Germinal center (tissue), 1 donor: ENCODE results near the gene CRHBP.
"Not testable (repeated sequence)": the region's sequence is repeated elsewhere in the genome, so short reads cannot be mapped to it uniquely, and the experiment has no call there.

Experiments used
- DNase-seq: peaks from one replicate; pipeline ENCODE4 v3.0.0; 2012; ENCODE audit warnings: mixed read lengths, low spot score

Gene CRHBP, protein sequence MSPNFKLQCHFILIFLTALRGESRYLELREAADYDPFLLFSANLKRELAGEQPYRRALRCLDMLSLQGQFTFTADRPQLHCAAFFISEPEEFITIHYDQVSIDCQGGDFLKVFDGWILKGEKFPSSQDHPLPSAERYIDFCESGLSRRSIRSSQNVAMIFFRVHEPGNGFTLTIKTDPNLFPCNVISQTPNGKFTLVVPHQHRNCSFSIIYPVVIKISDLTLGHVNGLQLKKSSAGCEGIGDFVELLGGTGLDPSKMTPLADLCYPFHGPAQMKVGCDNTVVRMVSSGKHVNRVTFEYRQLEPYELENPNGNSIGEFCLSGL

DNA sequence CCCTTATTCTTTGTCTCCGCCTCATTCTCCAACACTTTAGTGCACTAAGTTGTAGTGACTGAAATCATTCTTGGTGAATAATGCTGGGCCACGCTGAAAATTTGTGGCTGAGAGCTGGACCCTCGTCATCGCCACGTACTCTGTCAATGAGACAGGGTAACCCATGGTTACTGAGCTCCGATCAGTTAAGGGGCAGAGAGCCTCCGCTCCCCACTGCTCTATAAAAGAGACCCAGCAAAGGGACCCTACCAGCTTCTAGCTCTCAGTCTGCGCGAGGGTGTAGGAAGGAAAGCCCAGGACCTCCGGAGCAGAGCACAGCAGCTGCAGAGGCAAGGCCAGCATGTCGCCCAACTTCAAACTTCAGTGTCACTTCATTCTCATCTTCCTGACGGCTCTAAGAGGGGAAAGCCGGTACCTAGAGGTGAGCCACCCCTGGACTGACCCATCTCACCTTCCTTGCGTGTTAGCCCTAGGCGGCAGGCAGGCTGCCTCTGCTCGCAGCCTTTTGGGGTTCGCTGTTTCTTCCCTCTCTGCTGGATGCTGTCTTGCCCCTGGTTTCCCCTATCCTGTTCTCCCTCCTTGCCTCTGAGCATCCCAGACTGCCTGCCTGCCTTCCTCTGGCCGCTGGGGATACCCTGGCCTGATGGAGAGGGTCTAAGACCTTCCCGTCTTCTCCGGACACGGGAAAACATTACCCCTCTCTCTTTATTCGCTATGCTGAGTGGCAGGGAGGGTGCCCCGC, at the start of gene CRHBP:
Gene CRHBP (plus strand): TSS at position 251 of the 742 bp plus-strand sequence. CDS start 90 bp downstream, at position 341.
- no peak for DNase-seq

DNA sequence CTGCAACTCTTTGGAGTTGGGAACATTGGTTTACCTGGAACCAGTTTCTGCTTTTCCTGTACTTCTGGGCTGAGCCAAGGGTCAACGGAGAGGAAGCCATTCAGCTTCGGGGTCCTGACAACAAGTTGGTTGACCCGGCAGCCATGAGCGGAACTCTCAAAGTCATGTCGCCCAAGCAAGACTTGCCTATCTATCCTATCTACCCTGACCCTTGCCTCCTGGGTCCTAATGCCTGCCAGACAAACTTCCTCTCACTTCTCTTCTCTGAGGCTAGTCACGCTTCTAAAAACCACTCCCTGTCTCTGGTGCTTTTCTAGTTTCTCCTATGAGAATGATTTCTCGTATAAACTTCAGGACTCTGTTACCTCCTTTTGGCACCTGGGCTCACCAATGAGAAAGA, 44.7 kb upstream of the CRHBP start:
- no peak for DNase-seq

DNA sequence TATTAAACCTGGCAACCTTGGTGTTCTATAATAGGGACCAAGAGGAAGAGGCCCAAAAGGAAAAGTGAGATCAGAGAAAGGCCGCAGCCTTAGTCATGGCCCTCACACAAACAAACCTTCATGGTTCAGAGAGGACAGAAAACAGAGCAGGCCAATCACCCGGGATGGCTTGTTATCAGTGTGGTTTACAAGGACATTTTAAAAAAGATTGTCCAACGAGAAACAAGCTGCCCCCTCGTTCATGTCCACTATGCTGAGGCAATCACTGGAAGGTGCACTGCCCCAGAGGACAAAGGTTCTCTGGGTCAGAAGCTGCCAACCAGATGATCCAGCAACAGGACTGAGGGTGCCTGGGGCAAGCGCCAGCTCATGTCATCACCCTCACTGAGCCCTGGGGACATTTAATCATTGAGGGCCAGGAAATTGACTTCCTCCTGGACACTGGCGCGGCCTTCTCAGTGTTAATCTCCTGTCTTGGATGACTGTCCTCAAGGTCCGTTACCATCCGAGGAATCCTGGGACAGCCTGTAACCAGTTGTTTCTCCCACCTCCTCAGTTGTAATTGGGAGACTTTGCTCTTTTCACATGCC, 42.4 kb upstream of the CRHBP start:
- DNase-seq: not testable (repeated sequence)

DNA sequence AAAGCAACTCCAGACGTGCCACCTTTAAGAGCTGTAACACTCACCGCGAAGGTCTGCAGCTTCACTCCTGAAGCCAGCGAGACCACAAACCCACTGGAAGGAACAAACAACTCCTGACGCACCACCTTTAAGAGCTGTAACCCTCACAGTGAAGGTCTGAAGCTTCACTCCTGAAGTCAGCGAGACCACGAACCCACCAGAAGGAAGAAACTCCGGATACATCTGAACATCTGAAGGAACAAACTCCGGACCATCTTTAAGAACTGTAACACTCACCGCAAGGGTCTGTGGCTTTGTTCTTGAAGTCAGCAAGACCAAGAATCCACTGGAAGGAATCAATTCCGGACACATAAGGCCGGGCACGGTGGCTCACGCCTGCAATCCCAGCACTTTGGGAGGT, 38.2 kb upstream of the CRHBP start:
- DNase-seq: not testable (repeated sequence)

DNA sequence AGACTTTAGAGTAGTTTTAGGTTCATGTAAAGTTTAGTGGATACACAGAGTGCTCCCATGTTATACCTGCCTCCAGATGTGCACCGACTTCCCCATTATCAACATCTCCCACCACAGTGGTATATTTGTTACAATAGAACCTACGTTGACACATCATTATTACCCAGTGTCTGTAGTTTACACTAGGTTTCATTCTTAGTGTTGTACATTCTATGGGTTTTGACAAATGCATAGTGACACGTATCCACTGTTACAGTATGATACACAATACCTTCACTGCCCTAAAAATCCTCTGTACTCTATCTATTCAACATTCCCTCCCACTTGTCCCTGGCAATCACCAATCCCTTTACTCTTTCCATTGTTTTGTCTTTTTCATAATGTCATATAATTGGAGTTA, 34.3 kb upstream of the CRHBP start:
- DNase-seq: no peak

DNA sequence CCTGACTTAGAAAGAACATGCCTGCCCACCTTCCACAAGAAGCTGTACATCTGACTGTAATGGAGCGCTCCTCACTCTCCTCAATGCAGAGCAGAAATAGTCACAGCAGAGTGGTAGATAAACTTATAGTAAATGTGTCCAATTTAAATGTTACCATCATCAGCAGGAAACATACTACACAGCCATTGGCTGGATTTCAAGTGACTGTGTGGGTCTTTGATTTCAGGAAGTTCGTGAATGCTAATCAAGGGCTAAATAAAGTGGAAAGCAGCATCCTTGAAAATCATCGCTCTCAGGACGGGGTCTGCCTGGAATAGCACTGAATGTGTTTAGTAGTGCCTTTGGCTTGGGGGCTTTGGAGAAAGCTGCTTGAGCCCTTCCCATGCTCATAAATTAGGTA, 32.4 kb upstream of the CRHBP start:
- no peak for DNase-seq

DNA sequence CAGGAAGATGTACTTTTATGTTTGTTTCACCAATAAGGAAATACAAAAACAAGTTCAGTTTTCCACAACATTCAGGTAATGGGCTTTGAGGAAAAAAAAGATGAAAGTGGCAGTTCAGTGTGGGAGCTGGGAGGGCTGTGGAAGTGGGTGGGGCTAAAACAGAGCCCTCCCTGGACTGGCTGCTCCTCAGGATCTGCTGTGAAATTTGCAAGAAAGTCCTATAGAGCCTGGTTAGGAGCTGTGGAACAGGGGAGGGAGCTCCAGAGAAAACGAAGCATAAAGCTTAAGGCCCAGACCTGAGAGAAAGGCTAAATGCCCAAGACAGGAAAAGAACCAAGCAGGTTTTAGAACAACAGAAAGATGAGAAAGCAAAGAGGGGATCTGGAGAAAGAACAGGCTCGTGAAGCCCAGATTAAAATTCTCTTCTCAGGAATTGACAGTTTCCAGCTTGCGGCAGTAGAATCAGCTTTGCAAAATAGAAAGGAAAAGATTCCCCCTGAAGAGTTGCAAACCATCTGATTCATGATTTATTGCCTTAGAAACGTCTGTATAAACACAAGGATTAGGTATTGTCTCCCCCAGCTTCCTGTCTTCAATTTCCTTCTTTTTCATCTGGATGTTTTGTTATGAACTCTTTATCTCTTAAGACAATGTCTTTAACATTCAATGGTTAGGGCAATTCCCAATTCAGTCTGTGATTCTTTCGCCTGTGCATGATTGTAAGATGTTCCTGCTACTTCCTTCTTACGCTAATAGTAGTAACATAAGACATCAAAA, 26.3 kb upstream of the CRHBP start:
- no peak for DNase-seq

DNA sequence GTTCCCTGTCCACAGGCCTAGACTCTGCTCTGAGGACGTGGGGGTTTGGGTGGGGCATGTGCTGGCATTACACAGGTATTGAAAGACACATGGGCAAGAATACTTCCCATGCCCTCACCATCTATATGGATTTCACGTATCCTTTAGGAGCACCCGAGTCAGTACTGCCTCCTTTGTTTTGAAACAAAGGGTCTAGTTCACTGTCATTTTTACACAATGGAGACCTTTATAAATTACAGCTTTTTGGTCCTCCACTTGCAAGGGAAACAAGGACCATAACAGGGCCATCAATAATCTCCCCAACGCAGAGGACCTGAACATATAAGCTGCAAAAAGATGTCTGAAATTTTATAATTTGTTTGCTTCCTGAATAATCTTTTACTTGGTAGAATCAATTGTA, 24.9 kb upstream of the CRHBP start:
- DNase-seq: no peak

DNA sequence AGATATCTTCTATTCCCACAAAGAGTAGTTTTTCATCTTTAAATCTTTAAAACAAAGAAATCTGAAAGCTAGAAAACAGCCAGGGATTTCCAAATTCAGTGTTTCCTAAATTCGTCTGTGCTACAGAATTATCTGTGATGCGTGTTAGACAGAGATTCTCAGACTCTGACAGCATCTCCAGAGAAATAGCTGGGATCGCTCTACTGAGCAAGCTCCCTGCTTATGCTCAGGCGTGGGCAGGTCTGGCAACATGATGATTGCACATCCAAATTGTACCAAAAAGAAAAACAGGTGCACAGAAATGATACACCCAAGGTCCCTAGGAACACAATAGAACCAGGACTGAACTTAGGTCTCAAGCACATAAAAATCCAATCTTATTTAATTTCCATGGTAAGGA, 22.8 kb upstream of the CRHBP start:
- no peak for DNase-seq

DNA sequence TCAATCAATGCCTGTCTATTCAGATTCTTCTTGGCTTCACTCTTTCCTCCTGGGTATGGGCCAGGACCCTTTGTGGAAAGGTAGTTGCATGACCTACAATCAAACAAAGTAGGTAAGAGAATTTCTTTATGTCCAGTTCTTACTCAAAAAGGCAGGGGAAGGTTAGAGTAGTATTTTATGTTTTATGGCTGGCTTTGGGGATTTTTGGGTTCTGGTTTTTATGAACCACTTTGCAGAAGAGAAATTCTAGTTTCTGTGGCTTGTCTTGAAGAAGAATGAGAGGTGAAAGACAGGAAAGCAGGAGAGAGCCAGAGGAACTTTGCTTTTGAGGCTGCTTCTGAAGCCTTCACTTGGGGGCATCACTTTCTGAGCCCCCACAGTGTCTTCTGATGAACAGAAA, 14.7 kb upstream of the CRHBP start:
- no peak for DNase-seq

DNA sequence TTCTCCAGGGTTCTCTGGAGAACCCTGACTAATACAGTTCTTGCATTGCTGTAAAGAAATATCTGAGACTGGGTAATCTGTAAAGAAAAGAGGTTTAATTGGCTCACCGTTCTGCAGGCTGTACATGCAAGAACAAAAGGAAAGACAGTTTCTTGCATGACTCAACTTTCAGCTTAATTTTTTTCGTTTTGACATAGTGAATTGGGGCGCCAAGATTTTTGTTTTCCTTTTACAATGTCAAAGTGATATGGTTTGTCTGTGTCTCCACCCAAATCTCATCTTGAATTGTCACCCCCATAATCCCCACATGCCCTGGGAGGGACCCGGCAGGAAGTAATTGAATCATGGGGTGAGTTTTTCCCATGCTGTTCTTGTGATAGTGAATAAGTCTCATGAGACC, 11.8 kb upstream of the CRHBP start:
- DNase-seq: no peak

DNA sequence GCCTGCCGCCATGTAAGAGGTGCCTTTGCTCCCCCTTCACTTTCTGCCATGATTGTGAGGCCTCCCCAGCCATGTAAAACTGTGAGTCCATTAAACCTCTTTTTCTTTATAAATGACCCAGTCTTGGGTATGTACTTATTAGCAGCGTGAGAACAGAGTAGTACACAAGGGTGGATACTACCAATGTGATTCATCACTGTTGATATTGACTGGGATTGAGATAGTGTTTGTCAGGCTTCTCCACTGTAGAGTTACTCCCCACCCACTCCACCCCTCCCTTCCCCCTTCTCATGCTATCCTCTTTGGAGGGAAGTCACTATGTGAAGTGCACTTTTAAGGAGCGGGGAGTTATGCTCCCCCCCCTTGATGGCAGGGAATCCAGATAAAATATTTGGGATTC, 11.4 kb upstream of the CRHBP start:
- DNase-seq: no peak

DNA sequence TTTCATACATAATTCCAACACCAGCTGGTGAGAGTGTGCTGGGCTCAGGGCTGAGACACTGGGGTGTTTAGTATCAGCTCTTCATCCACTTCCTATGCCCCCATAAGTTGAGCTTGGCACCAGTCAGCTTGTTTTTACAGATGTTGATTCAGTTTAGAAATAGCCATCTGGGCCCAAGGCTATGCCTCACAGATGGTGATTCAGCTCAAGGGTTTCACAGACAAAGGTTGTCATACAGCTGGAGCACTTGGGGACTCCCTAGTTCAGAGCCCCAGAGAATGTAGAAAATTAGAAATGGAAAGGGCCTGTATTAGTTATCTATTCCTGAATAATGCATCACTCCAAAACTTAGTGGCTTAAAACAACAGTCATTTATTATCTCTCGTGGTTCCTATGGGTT, 10.3 kb upstream of the CRHBP start:
- no peak for DNase-seq

DNA sequence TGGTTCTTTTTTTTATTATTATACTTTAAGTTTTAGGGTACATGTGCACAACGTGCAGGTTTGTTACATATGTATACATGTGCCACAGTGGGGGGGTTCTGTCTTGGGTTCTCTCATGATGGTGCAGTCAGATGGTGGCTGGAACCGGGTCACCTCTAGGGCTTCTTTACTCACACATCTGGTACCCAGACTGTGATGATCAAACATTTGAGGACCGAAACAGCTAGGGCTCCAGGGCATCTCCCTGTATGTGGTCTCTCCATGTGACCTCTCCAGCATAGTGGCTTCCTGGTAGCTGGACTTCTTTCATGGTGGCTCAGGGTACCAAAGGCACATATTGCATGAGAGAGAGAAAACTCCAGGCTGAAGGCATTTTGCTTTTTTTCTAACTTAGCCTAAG, 9.8 kb upstream of the CRHBP start:
- no peak for DNase-seq

DNA sequence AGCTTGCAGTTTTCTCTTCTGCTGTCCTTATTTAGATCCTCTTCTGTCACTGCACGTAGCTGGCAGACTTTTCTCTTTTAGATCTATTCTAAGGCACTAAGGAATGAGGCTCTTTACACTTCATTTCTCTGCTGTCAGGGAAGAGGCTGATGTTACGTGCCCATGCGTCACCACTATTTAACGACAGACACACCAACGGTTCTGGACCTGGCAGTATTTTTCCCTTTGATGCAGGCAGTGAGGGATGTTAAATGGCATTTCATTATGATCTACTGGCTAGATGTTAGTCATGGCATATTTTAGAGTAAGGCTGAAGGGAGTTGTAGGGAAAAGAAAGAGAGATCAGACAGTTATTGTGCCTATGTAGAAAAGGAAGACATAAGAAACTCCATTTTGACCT, 8.2 kb upstream of the CRHBP start:
- DNase-seq: no peak

DNA sequence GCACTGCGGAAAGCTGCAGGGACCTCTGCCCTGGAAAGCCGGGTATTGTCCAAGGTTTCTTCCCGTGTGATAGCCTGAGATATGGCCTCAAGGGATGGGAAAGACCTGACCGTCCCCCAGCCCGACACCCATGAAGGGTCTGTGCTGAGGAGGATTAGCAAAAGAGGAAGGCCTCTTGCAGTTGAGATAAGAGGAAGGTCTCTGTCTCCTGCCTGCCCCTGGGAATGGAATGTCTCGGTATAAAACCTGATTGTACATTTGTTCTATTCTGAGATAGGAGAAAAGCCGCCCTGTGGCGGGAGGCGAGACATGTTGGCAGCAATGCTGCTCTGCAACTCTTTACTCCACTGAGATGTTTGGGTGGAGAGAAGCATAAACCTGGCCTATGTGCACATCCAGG, 7.6 kb upstream of the CRHBP start:
- DNase-seq: not testable (repeated sequence)

DNA sequence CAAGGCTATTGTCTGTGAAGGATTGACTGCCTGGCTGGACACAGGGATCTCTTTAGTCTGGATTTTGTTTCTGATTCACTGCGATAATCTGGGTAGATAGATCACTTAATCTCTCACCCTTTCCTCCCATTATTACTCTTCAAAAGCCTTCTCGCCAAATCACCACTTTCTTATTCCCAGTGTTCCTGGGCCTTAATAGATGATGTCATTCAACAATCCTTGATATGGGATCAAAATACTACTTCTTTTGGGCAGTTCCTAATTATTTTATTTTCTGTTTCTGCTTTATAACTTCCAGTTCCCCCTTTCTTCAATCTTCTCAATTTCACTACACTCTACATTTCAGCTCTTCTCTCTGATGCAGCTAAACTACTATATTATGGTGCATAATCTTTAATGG, 6.8 kb upstream of the CRHBP start:
- no peak for DNase-seq

DNA sequence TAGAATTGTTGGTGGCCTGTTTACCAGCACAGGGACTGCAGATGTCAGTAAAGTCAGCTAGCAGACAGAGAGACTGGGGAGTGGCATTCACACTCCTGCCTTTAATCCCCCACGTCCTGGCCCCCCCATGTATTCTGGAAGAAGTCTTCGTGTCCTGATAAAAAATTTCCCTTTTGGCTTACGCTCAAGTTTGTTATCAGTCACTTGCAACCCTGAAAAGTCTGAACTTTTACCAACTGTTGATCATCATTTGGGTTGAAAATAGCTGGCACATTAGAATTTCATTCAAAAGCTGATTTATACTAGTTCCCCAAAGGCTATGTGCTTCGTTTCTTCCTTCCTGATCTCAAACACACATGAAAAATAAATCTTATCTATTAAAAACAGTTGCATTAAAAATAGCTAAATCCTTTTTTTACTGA, 5.8 kb upstream of the CRHBP start:
- no peak for DNase-seq

DNA sequence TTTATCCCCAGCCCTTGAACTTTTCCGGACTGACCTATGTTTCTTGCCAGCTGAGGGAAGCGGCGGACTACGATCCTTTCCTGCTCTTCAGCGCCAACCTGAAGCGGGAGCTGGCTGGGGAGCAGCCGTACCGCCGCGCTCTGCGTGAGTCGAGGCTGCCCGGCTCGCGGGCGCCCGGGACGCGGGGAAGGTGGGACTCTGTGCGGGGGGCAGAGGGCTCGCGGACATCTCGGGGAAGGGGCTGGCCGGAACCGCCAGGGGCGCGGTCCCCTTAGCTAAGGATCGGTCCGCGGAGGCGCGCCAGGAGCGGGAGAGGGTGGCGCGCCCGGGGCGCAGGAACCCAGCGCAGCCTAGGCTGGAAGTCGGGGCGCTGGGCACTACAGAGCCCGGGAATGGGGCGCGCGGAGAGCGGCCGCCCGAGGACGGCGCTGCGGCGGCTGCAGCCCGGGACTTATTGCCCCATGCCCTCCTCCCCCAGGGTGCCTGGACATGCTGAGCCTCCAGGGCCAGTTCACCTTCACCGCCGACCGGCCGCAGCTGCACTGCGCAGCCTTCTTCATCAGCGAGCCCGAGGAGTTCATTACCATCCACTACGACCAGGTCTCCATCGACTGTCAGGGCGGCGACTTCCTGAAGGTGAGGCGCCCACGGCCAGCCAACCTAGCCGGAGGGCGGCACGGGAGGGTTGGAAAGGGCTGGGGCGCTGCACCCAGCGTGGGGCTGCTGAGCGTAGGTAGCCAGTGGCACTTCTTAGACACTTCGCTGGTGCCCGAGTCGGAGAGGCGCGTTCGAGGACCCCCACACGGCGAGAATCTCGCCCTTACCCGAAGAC, 922 bp downstream of the CRHBP start:
- no peak for DNase-seq

DNA sequence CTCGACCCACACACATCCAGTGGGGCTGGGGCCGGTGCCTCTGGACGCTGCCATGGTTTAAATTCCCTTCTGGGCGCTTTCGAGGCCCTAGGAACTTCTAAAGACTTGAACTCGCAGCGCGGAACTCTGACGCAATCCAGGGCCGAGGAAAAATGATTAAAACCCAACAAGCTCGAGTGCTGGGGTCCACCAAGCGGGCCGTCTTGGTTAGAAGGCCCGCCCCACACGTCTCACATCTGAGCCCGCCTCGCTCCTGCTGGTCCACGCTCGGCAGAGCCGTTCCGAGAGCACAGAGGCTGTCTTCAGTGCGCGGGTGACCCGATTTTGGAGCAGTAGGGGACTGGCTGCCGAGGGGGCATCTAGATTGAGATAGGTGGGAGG, 1.5 kb downstream of the CRHBP start:
- DNase-seq: no peak

DNA sequence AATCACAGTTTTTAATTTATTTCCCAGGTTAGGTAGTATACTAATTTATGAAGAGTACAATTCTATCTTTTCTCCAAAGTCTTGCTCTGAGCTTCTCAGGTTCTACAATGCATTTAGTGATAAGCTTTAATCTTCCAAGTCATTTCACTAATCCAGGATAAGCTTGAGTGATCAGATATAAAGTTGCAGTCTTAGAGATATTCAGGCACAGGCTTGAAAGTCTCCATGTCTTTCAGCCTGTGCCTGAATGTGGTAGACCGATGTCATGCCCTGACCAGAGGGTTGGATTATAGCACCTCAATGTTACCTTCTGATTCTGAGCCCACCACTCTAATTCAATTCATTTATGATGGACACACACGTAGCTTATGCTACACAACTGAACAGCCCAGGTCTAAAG, 3.2 kb downstream of the CRHBP start:
- DNase-seq: no peak
